OCI-LY3 (cell line): Measurements from ENCODE around the gene ZNF335.

ENCODE experiments used
- EZH2phosphoT487 ChIP-seq: fragments of 200-600 bp; shearing (Covaris generic); IDR thresholded peaks from 2 replicates; pipeline ENCODE4 v1.6.1; 2018; ENCODE audit warnings: antibody characterized with exemption, mixed run types, low read depth
- TF ChIP-seq, protein P1 (sequence below): fragments of 200-600, 300-600 bp; sonication (generic); IDR thresholded peaks from 2 replicates; pipeline ENCODE4 v1.5.1; 2014; ENCODE audit warnings: antibody characterized with exemption, low read length, low read depth

DNA sequence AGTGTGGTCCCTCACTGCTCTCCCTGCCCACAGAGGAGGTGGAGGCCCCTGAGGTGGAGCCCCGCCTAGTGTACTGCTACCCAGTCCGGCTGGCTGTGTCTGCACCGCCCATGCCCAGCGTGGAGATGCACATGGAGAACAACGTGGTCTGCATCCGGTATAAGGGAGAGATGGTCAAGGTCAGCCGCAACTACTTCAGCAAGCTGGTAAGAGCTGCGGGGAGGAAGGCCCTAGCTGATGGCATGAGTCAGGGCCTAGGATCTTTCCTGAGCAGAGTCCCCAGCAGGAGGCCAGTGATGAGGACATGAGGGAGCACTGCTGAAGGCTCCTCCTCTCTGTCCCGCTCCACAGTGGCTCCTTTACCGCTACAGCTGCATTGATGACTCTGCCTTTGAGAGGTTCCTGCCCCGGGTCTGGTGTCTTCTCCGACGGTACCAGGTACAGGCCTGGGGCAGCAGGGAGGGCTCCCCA, 26.3 kb downstream of the ZNF335 start:
- TF ChIP-seq, protein P1, sequence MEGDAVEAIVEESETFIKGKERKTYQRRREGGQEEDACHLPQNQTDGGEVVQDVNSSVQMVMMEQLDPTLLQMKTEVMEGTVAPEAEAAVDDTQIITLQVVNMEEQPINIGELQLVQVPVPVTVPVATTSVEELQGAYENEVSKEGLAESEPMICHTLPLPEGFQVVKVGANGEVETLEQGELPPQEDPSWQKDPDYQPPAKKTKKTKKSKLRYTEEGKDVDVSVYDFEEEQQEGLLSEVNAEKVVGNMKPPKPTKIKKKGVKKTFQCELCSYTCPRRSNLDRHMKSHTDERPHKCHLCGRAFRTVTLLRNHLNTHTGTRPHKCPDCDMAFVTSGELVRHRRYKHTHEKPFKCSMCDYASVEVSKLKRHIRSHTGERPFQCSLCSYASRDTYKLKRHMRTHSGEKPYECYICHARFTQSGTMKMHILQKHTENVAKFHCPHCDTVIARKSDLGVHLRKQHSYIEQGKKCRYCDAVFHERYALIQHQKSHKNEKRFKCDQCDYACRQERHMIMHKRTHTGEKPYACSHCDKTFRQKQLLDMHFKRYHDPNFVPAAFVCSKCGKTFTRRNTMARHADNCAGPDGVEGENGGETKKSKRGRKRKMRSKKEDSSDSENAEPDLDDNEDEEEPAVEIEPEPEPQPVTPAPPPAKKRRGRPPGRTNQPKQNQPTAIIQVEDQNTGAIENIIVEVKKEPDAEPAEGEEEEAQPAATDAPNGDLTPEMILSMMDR = no peak
- no peak for TF ChIP-seq EZH2phosphoT487
